ENCODE measurements around the gene CD9. TPM values are rescaled to one million over a fixed set of nuclear protein-coding genes. Genes with fewer than 3 reads are reported as not detected.
A peak's percentile ranks its signal among the peaks of the same experiment; 100 is the strongest.

CD9 gene
- total RNA-seq, 2 experiments from 2014 or later, result 0.90 to 1.0 TPM

GRCh38 chr12:6167327-6168280 lies 32.6 kb upstream of the CD9 start:
- ChIA-PET POLR2A (no interaction called here), CTCF (interaction anchor here (1.1 to 1.9 kb wide), 3 partner anchors 27 to 111 kb away, joined by 3 to 5 read pairs (median 3); no protein-coding TSS in a partner anchor)
- Mint-ChIP-seq H3K36me3 (ENCODE audit: low read depth) (no peaks in the 10 kb centered on the region), H3K27me3 (peaks cover 3% of the 10 kb centered on the region), H3K27ac (peak overlapping the region; percentile 44), H3K9me3 (no peaks in the 10 kb centered on the region), H3K4me3 (no peak overlapping the region), H3K4me1 (peaks cover 24% of the 10 kb centered on the region)
- peak; percentile 64 for DNase-seq

- Mint-ChIP-seq H3K4me3 (no peak overlapping the region), H3K9me3 (no peaks in the 10 kb centered on the region), H3K27me3 (peaks cover 8% of the 10 kb centered on the region), H3K27ac (no peak overlapping the region), H3K36me3 (ENCODE audit: low read depth) (no peaks in the 10 kb centered on the region), H3K4me1 (peaks cover 22% of the 10 kb centered on the region)
- ChIA-PET POLR2A (no interaction called here), CTCF (no interaction called here)
- DNase-seq, result no peak
These were observed 28.7 kb upstream of the CD9 start for GRCh38 chr12:6171409-6172015.

DNA sequence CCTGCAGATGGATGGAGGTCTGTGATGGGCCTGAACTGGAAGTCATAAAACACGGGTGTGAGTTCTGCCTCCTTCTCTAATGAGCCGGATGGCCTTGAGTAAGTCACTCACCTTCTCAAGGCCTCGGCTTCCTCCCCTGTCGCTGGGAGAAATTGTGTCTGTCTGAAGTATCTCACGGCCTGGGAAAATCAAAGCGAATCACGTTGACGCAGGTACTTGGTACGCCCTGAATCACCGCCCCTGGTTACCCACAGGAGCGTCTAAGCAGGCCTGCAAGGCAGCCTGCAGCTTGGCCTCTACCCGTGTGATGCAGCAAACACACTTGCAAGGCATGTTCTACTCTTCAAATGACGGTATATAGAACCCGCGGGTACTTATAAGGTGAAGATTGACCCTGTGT lies 28.1 kb upstream of the CD9 start:
- POLR2A ChIA-PET, result no interaction called here
- H3K4me3 Mint-ChIP-seq, result no peak overlapping the region
- CTCF ChIA-PET, result no interaction called here
- H3K36me3 Mint-ChIP-seq (ENCODE audit: low read depth), result no peaks in the 10 kb centered on the region
- H3K4me1 Mint-ChIP-seq, result peaks cover 18% of the 10 kb centered on the region
- no peak overlapping the region for H3K27ac Mint-ChIP-seq
- H3K27me3 Mint-ChIP-seq, result peaks cover 10% of the 10 kb centered on the region
- no peak for DNase-seq
- H3K9me3 Mint-ChIP-seq, result no peaks in the 10 kb centered on the region

- H3K27me3 Mint-ChIP-seq, result peaks cover 11% of the 10 kb centered on the region
- H3K27ac Mint-ChIP-seq, result no peak overlapping the region
- no peak for DNase-seq
- CTCF ChIA-PET, result no interaction called here
- peaks cover 10% of the 10 kb centered on the region for H3K4me1 Mint-ChIP-seq
- no peaks in the 10 kb centered on the region for H3K36me3 Mint-ChIP-seq (ENCODE audit: low read depth)
- POLR2A ChIA-PET, result no interaction called here
- no peaks in the 10 kb centered on the region for H3K9me3 Mint-ChIP-seq
- H3K4me3 Mint-ChIP-seq, result no peak overlapping the region
These were observed 27.3 kb upstream of the CD9 start for GRCh38 chr12:6172862-6173261.

- Mint-ChIP-seq H3K27me3 (peaks cover 13% of the 10 kb centered on the region), H3K9me3 (no peaks in the 10 kb centered on the region), H3K36me3 (ENCODE audit: low read depth) (no peaks in the 10 kb centered on the region), H3K4me1 (no peaks in the 10 kb centered on the region), H3K27ac (no peak overlapping the region), H3K4me3 (no peak overlapping the region)
- ChIA-PET POLR2A (no interaction called here), CTCF (interaction anchor here (1.9 kb wide), 1 partner anchor 17 kb away, joined by 4 read pairs; no protein-coding TSS in a partner anchor)
- no peak for DNase-seq
These were observed 22.4 kb upstream of the CD9 start for GRCh38 chr12:6177642-6178358.

DNA sequence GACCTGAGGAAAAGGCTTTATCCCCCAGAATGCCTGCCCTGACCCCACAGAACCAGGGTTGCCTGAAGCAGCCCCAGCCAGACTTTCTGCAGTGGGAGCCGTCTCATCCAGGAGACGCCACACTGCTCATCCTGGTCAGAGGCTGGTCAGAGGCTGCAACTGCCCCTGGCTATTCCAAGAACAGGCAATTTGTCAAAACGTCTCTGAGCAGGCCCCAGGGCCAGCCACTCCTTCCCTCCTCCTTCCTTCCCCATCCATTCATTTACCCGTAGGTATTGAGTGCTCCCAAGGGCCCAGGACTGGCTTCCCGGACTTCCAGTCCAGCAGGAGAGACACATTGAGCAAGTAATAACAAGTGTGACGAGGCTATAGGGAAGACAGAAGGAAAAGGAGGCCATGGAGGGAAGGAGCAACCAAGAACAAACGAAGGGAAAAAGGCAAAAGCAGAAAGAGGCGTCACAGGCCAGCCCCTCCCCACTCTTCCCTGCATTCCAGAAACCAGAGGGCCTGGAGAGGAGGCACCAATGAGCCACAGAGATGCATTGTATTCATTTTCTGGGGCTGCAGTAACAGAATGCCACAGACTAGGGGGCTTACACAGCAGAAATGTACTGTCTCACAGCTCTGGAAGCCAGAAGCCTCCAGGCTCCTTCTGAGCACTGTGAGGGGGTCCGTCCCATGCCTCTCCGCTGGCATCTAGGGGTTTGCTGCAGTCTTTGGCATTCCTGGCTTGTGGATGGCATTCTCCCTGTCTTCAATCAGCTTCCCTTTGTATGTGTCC lies 21.0 kb upstream of the CD9 start:
- H3K36me3 Mint-ChIP-seq (ENCODE audit: low read depth), result no peaks in the 10 kb centered on the region
- POLR2A ChIA-PET, result no interaction called here
- H3K9me3 Mint-ChIP-seq, result no peaks in the 10 kb centered on the region
- no peaks in the 10 kb centered on the region for H3K4me1 Mint-ChIP-seq
- H3K27me3 Mint-ChIP-seq, result peaks cover 10% of the 10 kb centered on the region
- H3K4me3 Mint-ChIP-seq, result no peak overlapping the region
- no peak for DNase-seq
- CTCF ChIA-PET, result interaction anchor here (0.6 kb wide), 1 partner anchor 81 kb away, joined by 4 read pairs; no protein-coding TSS in a partner anchor
- no peak overlapping the region for H3K27ac Mint-ChIP-seq

GRCh38 chr12:6180268-6181051 lies 19.7 kb upstream of the CD9 start:
- ChIA-PET POLR2A (no interaction called here), CTCF (no interaction called here)
- H3K27ac Mint-ChIP-seq, result no peak overlapping the region
- H3K4me1 Mint-ChIP-seq, result no peaks in the 10 kb centered on the region
- H3K9me3 Mint-ChIP-seq, result no peaks in the 10 kb centered on the region
- H3K27me3 Mint-ChIP-seq, result peaks cover 10% of the 10 kb centered on the region
- no peaks in the 10 kb centered on the region for H3K36me3 Mint-ChIP-seq (ENCODE audit: low read depth)
- no peak overlapping the region for H3K4me3 Mint-ChIP-seq
- no peak for DNase-seq

DNA sequence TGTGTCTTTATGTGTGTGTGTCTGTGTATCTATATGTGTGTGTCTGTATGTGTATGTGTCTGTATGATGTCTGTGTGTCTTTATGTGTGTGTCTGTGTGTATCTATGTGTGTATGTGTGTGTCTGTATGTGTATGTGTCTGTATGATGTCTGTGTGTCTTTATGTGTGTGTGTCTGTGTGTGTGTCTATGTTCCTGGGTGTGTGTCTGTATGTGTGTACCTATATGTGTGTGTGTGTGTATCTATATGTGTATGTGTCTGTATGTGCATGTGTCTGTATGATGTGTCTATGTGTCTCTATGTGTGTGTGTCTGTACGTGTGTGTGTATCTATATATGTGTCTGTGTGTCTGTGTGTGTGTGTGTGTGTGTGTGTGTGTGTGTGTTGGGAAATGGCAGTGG lies 19.0 kb upstream of the CD9 start:
- ChIA-PET CTCF (no interaction called here), POLR2A (no interaction called here)
- peaks cover 10% of the 10 kb centered on the region for H3K27me3 Mint-ChIP-seq
- H3K4me1 Mint-ChIP-seq, result no peaks in the 10 kb centered on the region
- no peak overlapping the region for H3K27ac Mint-ChIP-seq
- no peaks in the 10 kb centered on the region for H3K9me3 Mint-ChIP-seq
- H3K4me3 Mint-ChIP-seq, result no peak overlapping the region
- DNase-seq, result no peak
- no peaks in the 10 kb centered on the region for H3K36me3 Mint-ChIP-seq (ENCODE audit: low read depth)

DNA sequence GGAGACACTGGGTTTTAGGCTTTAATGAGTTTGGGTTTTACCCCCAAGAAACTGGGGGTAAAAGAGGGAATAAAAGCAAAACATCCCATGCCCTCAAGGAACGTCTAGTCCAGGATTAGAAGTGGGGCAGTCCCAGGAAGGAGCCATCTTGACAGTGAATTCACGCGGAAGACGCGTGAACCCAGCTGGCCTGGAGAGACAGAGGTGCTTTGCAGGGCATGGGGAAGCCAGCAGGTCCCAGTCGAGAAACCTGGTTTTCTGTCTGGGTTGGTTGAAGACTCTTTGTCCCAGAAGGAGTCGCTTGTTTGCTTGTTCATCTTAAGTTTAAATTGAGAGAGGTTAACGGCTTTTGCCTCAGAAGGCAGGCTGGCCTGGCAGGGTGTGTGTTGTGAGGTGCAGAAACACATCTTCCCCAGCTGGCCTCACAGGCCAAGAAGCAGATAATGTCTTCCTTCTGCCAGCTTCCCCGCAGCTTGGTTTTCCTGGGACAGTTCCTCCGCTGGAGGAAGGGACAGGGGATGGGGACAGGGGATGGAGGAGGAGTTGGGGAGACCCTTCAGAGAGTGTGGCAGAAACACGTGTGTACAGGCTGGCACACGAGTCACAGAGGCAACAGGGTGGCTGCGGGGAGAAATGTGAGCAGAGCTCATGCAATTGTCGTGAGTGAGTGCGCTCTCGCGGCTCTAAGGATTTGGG lies 18.5 kb upstream of the CD9 start:
- no peak for DNase-seq
- Mint-ChIP-seq H3K27me3 (peaks cover 13% of the 10 kb centered on the region), H3K4me1 (no peaks in the 10 kb centered on the region), H3K27ac (no peak overlapping the region), H3K4me3 (no peak overlapping the region), H3K36me3 (ENCODE audit: low read depth) (no peaks in the 10 kb centered on the region), H3K9me3 (no peaks in the 10 kb centered on the region)
- CTCF ChIA-PET, result no interaction called here
- POLR2A ChIA-PET, result no interaction called here

- POLR2A ChIA-PET, result no interaction called here
- no peak overlapping the region for H3K4me3 Mint-ChIP-seq
These were observed 17.8 kb upstream of the CD9 start for GRCh38 chr12:6182279-6182898.

GRCh38 chr12:6183689-6184428 lies 16.3 kb upstream of the CD9 start:
- Mint-ChIP-seq H3K36me3 (ENCODE audit: low read depth) (no peaks in the 10 kb centered on the region), H3K4me3 (no peak overlapping the region), H3K4me1 (no peaks in the 10 kb centered on the region), H3K27ac (no peak overlapping the region), H3K9me3 (no peaks in the 10 kb centered on the region), H3K27me3 (peaks cover 12% of the 10 kb centered on the region)
- ChIA-PET CTCF (no interaction called here), POLR2A (no interaction called here)
- DNase-seq, result no peak

More at GRCh38 chr12:6182279-6182898, 17.8 kb upstream of the CD9 start:
- CTCF ChIA-PET, result no interaction called here
- Mint-ChIP-seq H3K9me3 (no peaks in the 10 kb centered on the region), H3K27ac (no peak overlapping the region), H3K4me1 (no peaks in the 10 kb centered on the region), H3K36me3 (ENCODE audit: low read depth) (no peaks in the 10 kb centered on the region), H3K27me3 (peaks cover 11% of the 10 kb centered on the region)
- DNase-seq, result no peak

Data from activated CD4-positive, alpha-beta memory T cell treated with anti-CD3 and anti-CD28 coated beads, Interleukin-2, amount 10 ng/mL, durations not matched to agents 7 days and 5 days (primary cell).